Measurements from ENCODE around the gene CTNNAL1. TPM values are rescaled to one million over a fixed set of nuclear protein-coding genes. Genes with fewer than 3 reads are reported as not detected.
"Not testable (repeated sequence)": the region's sequence is repeated elsewhere in the genome, so short reads cannot be mapped to it uniquely, and the experiment has no call there.

Gene CTNNAL1
- total RNA-seq (ENCODE audit: unreplicated experiment): 13.7 TPM
- long read RNA-seq, transcript CTNNAL1-201 (19 exons, 2,490 nt): major isoform, 5 of 15 reads
- long read RNA-seq, partial matches to known transcripts: 8 of 15 reads
- long read RNA-seq, other reads (novel, unspliced or antisense): 2 of 15 reads

GRCh38 chr9:109012876-109013678, at the start of gene CTNNAL1:
Gene CTNNAL1, minus strand, starts transcription at chr9:109013499. Its CDS starts 57 bp downstream, at chr9:109013442.
- no peak for TF ChIP-seq CTCF (IDR thresholded peaks at IDR 0.05; ENCODE audit: partially characterized antibody, unreplicated experiment)
- Mint-ChIP-seq H3K9me3 (ENCODE audit: unreplicated experiment) (peaks cover 7% of the 10 kb centered on the region), H3K27me3 (ENCODE audit: unreplicated experiment) (peaks cover 10% of the 10 kb centered on the region), H3K4me1 (ENCODE audit: low read depth, unreplicated experiment) (peaks cover 19% of the 10 kb centered on the region), H3K27ac (ENCODE audit: unreplicated experiment) (peak within 1 kb of the TSS; percentile 98), H3K4me3 (ENCODE audit: unreplicated experiment) (peak within 1 kb of the TSS; percentile 100), H3K36me3 (ENCODE audit: unreplicated experiment) (no peaks in the 10 kb centered on the region)
- peak; percentile 97 for DNase-seq

GRCh38 chr9:109062543-109062942, 49.2 kb upstream of the CTNNAL1 start:
- no peaks in the 10 kb centered on the region for H3K9me3 Mint-ChIP-seq (ENCODE audit: unreplicated experiment)
- no peak for DNase-seq
- H3K27ac Mint-ChIP-seq (ENCODE audit: unreplicated experiment): no peak overlapping the region
- H3K36me3 Mint-ChIP-seq (ENCODE audit: unreplicated experiment): no peaks in the 10 kb centered on the region
- no peaks in the 10 kb centered on the region for H3K4me1 Mint-ChIP-seq (ENCODE audit: low read depth, unreplicated experiment)
- no peaks in the 10 kb centered on the region for H3K27me3 Mint-ChIP-seq (ENCODE audit: unreplicated experiment)
- H3K4me3 Mint-ChIP-seq (ENCODE audit: unreplicated experiment): no peak overlapping the region
- TF ChIP-seq CTCF (IDR thresholded peaks at IDR 0.05; ENCODE audit: partially characterized antibody, unreplicated experiment): no peak

DNA sequence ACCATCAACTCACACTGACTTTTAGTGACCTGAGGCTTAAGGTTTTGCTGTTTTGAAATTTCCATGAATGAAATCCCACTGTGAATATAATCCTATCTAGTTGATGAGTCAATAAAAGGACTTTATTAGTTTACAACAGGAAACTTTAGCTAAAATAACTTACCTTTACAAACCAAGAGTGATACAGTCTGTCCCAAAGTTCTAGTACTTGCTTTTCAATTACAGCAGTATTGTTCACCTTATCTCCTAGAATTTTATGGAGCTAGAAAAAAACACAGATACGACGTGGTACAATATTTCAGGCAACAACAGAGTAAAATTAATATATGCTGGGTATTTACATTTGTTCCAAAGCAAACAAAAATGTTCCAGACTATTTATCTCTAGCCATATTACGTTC, 46.9 kb upstream of the CTNNAL1 start:
- H3K27ac Mint-ChIP-seq (ENCODE audit: unreplicated experiment): no peak overlapping the region
- no peaks in the 10 kb centered on the region for H3K27me3 Mint-ChIP-seq (ENCODE audit: unreplicated experiment)
- no peak overlapping the region for H3K4me3 Mint-ChIP-seq (ENCODE audit: unreplicated experiment)
- H3K4me1 Mint-ChIP-seq (ENCODE audit: low read depth, unreplicated experiment): no peaks in the 10 kb centered on the region
- H3K36me3 Mint-ChIP-seq (ENCODE audit: unreplicated experiment): no peaks in the 10 kb centered on the region
- TF ChIP-seq CTCF (IDR thresholded peaks at IDR 0.05; ENCODE audit: partially characterized antibody, unreplicated experiment): no peak
- no peaks in the 10 kb centered on the region for H3K9me3 Mint-ChIP-seq (ENCODE audit: unreplicated experiment)
- DNase-seq: no peak

DNA sequence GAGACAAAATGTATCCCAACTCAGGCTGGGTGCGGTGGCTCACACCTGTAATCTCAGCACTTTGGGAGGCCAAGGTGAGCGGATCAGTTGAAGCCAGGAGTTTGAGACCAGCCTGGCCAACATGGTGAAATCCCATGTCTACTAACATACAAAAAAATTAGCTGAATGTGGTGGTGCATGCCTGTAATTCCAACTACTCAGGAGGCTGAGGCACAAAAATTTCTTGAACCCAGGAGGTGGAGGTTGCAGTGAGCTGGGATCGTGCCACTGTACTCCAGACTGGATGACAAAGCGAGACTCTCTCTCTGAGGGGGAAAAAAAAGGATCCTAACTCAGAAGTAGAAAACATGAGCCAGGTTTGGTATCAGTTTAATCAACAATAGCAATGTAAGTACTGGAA, 39.8 kb upstream of the CTNNAL1 start:
- not testable (repeated sequence) for H3K4me3 Mint-ChIP-seq (ENCODE audit: unreplicated experiment); H3K36me3 Mint-ChIP-seq (ENCODE audit: unreplicated experiment); H3K4me1 Mint-ChIP-seq (ENCODE audit: low read depth, unreplicated experiment); H3K27me3 Mint-ChIP-seq (ENCODE audit: unreplicated experiment); DNase-seq; H3K9me3 Mint-ChIP-seq (ENCODE audit: unreplicated experiment); H3K27ac Mint-ChIP-seq (ENCODE audit: unreplicated experiment)

GRCh38 chr9:109052416-109052815, 39.1 kb upstream of the CTNNAL1 start:
- Mint-ChIP-seq H3K4me3 (ENCODE audit: unreplicated experiment) (no peak overlapping the region), H3K36me3 (ENCODE audit: unreplicated experiment) (no peaks in the 10 kb centered on the region), H3K27ac (ENCODE audit: unreplicated experiment) (no peak overlapping the region), H3K4me1 (ENCODE audit: low read depth, unreplicated experiment) (no peaks in the 10 kb centered on the region), H3K9me3 (ENCODE audit: unreplicated experiment) (no peaks in the 10 kb centered on the region), H3K27me3 (ENCODE audit: unreplicated experiment) (no peaks in the 10 kb centered on the region)
- no peak for TF ChIP-seq CTCF (IDR thresholded peaks at IDR 0.05; ENCODE audit: partially characterized antibody, unreplicated experiment)
- no peak for DNase-seq
